HG02973 (cell line): ENCODE data around the gene RBM26.

ENCODE experiments used
- ATAC-seq: cut with Tn5 transposase; IDR thresholded peaks from one replicate; pipeline ENCODE4 v1.9.1; 2021; ENCODE audit warnings: moderate library complexity; ENCODE audit not compliant: unreplicated experiment

RBM26 gene

DNA sequence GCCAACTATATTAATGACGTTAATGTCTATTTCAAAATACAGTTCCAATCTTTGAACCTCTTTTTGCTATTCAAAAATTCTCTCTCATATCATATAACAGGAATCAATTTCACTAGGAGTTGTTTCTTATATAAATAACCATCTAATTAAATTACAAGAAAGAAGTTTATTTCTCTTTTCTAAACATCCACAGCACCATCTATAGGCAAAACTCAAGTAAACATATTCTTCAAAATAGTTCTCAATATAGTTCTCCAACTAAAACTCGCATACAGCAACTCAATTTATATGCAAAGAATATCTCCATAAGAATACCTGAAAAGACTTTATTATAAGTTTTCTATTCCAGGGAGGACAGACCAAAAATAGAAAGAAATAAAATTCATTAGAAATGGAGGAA, 65.6 kb downstream of the RBM26 start:
- ATAC-seq, result no peak

DNA sequence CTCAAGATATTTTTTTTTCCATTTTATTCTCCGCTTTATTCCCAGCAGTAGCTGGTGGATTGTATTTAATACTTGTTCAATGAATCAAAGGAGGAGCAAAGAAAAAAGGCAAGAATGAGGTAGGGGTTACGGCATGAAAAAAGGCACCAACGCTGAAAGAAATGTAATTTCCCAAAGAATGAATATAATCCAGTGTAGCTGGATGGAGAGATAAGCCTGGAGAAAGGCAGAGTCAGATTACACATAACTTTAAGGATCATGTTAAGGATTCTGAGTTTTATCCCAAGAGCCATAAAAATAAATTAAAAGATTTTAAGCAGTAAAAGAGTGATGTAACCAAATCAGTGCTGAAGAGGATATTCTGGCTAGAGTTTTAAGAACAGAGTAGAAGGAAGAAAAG, 67.7 kb downstream of the RBM26 start:
- no peak for ATAC-seq

DNA sequence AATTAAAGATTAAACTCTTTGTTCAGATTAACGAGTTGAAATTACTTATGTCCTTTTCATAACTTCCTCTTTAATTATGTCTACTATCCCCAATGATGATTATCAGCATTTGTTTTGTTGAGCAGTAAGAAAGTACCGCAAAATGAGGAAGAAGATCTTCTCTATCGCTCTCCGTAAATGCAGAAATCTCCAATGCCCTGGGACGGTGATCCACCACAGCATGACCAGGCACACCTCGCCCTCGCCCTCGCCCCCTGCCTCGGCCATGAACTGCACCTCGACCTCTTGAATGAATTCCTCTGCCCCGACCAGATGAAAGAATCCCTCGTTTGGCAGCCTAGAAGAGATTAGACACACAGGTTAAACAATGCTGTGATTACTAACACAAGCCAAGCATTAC, 69.1 kb downstream of the RBM26 start:
- no peak for ATAC-seq

DNA sequence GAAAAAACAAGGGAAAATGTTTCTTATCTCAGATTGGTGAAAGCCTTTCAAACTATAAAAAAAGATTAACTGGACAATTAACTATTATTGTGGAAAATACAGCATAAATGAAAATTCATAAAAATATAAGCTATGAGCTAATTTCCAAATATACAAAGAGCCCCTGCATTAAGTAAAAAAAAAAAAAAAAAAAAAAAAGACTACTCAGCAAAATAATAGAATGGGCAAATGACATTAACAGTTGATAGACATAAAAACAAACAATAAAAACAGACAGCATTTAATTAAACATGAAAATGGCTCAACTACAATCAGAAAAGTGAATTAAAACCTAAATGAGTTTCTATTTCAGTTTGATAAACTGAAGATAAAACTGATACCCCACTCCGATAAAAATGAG, 77.5 kb downstream of the RBM26 start:
- ATAC-seq, result no peak

DNA sequence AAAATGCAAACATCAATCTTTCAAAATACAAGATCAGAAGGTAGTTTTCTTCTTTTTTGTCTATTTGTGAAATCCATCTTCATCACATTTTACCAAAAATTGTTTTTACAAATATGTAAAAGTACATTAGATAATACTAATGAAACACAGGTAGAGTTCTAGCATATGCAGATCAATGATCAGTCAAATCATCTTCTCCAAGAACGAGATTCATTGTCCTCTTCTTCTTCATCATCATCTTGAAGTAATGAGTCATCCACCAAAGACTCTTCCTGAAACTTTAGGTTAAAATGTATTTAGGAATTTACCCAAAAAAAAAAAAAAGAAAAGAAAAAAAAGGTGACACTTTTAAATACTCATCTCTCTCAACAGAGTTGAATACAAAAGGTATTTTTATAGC, 85.6 kb downstream of the RBM26 start:
- no peak for ATAC-seq

DNA sequence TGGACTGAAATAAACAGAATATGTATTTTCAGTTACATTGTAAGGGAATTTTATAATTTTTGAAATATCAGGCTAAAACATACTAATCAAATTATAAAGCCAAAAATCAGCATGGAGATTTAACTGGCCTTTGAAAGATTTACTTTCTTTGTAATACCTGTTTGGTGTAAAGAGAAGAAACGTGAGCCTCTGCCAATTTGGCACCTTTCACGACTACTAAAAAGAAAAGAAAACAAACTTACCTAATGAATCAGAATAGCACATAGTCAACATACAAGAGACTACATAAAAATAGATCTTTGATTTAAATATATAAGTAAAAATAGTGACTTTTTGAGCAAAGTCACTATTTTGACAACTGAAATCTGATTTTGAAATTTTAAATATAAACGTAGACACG, 87.4 kb downstream of the RBM26 start:
- no peak for ATAC-seq

DNA sequence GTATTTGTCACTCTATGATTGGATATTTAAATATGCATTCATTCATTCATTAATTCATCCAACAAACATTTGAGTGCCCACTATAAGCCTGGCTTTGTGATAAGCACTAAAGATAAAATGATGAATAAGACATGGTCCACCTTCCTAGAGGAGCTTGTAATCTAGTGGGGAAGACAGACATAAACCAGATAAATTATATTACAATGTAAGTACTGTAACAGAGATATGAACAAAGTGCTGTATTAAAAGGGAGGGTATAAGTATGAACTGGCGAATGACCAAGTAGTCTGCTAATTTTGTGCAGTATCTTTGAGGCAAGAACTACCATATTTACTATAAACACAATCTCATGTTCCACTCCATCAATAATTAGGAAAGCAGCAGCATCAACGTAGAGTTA, 88.2 kb downstream of the RBM26 start:
- no peak for ATAC-seq

DNA sequence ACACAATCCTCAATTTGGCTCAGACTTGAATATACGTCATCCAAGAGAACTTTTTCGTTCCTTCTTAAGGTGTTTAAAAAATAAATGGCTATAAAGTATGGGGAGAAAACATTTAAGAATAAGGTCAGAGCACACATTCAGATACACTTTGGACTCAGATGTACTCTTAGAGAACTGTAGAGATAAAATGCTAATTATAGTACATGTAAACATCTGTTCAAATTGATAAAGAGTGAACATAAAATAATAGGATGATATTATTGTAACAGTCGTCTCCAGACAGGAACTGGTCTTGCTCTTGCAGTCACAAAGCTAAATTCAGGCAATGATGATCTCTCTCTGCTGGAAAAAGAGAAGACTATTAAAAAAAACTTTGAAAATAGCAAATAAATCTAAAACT, 91.4 kb downstream of the RBM26 start:
- ATAC-seq, result no peak

DNA sequence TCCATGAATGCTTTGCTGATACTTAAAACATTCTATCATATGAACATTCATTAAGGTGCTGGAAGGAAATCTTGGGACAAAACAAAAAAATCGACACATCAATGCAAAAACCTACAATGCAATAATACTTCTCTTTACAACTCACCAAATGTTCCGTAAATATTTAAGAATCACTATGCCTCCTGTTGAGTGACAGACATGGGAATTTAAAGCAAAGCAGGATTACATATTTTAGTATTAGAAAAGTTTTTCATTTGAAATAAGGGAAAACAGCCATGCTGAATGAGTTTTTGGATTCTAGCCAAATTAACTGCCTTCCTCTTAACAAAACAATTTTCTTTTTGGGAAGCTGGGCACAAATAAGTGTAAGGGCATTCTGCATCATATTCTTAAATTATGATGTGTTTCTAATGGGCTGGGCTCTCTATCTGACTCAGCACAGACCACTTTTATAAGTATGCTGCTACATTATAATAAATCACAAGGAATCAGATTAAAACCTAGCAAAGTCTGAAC, 93.7 kb downstream of the RBM26 start:
- ATAC-seq, result no peak

DNA sequence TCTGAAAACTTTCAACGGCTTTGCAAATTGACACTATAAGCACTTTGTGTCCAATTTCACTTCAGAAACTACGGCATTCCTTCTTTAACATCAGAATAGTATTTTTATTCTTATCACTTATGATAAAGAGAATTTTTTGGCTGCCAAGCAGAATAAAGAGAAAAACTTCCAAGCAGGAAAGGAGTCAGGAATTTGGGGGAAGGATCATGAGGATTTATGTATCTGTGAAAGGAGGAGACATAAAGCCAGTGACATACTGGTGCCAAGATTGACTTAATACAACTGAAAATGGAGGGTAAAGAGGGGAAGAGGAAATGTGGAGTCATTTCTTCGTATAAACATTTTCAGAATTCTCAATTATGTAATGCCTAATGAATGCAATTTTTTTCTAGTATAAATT, 94.7 kb downstream of the RBM26 start:
- ATAC-seq, result no peak

DNA sequence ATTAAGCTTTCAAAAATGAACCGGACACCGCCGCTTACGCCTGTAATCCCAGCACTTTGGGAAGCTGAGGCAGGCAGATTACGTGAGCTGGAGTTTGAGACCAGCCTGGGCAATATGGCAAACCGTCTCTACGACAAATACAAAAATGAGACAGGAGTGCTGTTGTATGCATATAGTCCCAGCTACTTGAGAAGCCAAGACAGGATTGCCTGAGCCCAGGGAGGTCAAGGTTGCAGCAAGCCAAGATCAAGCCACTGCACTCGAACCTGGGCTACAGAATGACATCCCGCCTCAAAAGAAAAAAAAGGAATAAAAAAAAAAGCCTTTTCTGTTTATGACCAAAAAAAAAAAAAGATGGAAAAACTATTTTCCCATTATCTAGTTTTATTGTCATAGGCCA, 96.4 kb downstream of the RBM26 start:
- no peak for ATAC-seq

DNA sequence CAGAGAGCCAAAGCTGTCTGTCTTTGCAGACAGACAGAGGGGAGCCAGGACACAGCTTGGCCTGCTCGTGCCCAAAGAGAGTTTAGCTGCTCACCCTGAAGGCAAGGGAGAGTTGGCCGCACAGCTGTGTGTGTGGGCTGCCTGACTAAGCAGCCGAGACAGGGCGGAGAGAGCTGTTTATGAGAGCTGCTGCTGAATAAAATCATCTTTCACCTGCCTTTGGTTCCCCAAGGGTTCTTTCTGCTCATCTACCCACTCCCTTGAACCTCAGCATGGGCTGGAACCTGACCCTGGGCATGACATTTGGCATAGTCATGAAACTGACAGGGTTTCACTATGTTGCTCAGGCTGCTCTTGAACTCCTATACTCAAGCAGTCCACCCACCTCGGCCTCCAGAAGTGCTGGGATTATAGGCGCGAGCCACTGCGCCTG, 98.2 kb downstream of the RBM26 start:
- ATAC-seq, result peak; percentile 64

DNA sequence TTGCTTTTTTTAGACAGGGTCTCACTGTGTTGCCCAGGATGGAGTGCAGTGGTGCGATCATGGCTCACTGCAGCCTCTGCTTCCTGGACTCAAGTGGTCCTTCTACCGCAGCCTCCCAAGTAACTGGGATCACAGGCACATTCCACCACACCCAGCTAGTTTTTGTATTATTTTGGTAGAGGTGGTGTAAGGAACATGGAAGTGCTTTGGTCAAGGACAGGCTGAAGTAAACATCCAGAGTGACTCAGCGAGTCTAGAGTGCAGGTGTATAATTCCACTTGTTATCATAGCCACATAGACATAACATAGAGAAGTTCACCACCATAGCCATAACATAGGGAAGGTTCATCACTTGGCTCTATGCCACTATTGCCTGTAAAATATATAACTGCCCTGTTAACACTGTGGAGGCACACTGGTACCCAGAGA, 98.6 kb downstream of the RBM26 start:
- ATAC-seq, result peak; percentile 34

DNA sequence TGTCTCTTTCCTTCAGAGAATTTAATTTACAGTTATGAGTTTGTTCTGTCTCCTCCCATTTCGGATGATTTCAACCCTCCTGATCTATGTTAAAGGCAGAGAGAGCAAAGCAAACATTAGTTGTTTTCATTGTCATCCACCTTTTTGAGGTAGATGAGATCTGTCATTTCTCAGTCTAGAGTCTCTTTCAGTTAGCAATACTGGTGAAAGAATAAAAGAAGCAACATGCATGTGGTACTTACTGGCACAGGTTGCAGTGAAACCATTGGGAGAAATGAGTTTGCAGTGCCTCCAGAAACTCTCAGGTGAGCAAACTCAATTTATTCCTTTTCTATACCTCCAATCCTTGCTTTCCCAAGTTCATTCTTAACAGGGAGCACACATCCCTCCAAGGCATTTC, 99.4 kb downstream of the RBM26 start:
- no peak for ATAC-seq

DNA sequence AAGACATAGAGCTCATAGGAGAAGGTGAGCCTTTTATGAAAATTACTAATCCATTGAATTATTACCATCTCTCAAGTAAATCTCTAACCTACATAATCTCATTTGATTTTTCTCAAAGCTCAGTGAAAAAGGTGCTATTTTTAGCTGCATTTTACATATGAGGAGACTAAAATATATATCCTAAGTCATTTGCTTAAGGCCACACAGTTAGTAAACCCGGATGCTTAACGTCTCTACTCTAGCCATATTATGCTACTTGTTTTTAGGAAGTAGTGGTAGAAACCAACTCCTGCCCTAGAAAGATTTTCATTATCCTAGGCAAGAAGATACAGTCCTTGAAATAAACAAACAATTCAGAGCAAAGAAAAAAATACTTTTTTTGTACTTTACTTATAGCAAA, 108.9 kb downstream of the RBM26 start:
- ATAC-seq, result no peak

DNA sequence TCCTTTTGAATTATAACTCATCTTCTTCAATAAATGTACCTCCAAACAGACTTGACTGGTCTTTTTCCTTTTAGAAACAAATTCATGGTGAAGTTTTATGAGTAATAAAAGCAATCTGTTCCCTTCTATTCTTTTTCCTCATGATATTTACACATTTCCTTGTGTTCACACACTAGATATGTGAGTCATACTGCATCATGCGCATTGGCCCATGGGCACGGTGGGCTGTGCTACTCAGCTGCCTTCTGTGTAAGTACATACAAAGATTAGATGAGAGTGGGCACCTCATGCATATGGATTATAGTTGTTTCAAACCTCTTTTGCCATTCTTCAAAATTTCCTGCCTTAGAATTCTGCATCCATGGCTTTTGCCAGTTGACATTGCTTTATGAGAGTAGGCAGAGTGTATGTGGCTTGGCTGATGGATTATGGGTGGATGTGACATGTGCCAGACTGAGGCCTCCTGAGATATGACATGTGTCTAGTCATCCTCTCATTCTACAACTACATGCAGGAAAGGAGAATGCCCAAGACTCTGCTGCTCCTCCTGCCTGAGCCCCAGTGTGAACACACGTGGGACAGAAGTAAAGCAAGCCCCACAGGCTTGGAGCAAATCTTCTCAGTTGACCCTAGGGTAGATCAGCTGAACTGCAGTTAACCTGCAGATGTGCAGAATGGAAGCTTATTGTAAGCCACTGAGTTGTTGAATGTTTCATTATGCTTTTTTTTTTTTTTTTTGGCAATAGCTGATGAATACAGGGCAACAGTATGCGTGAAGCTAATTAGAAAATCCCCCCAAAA, 109.9 kb downstream of the RBM26 start:
- ATAC-seq, result no peak

DNA sequence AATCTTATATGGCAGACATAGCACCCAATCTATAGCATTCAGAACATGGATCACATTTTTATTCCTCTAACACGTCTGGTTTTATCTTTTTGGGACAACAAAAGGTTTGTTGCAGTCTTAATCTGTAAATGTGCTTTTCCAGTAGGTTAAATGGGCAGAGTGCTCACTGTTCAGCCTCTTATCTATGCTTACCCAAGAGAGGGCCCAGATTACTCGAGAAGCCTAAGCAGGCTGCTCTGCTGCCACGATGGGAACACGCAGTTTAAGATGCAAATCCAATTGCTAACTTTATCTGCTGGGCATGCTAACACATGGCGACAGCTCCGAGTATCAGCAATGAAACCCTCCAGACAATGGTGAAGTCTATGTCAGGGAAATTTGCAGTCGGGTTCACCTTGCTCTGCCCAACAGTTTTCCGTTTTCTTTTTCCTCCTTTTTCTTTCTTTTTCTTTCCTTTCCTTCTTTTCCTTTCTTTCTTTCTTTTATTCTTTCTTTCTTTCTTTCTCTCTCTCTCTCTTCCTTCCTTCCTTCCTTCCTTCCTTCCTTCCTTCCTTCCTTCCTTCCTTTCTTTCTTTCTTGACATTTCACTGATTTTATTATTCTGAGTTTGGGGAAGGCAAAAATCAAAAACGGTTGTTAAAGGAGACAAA, 115.3 kb downstream of the RBM26 start:
- no peak for ATAC-seq

DNA sequence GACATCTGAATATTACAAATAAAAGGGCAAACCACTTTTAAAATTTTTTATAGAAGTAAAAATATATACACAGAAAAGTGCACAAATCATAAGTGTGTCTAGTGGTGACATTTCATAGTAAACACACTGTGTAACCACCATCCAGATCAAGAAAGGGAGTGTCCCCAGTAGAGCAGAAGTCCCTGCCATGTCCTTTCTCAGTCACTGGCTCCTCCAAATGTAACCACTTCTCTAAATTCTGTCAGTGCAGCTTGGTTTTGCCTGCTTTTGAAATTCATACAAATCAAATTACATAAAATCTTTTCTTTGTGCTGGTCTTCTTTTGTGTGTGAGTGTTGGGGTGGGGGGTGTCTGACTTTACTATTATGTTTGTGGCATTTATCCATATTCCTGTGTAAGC, 116.5 kb downstream of the RBM26 start:
- ATAC-seq, result no peak

DNA sequence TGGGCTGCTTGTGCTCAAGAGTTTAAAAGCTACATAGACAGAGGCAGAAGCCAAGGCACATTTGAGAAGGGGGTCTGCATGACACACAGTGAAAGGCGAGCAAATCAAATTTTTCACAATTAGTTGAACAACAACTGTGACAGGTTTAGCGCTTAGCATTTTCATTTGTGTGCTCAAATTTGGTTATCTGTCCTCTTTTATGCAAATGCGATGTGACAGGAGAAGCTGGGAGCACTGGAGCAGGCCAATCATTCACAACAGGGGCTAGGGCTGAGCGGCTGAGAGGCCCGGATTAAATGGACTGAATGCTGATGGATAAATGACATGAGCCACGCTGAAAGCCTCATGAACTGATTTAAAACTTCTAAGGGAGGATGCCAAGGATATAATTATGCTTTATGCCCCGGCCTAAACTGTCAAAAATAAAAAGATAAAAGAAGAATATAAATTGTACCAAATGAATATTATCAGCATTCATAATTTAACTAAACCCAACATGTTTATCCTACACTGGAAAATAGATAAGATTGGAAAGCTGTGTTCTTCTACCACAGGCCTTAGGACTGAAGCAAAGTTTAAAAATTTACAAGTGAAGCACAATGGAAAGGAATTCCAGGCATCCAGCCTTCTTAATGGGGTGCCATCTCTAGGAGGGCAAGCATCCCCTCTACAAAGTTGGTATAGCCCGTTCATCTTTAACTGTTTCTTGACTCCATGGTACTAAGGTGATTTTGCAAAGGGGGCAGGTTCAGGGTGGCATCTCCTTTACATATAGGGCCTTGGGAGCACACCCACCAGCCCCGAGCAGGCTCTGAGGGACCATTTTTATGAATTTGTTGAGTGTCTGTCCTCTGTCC, 117.9 kb downstream of the RBM26 start:
- ATAC-seq, result no peak

DNA sequence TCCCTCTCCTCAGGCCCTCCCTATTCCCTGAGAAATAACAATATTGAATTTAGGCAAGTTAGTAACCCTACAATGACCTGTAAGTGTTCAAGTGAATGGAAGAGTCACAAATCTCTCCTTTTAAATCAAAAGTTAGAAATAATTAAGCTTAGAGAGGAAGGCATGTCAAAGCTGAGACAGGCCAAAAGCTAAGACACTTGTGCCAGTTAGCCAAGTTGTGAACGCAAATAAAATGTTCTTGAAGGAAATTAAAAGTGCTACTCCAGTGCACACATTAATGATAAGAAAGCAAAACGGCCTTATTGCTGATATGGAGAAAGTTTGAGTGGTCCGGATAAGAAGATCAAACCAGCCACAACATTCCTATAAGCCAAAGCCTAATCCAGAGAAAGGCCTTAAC, 120.9 kb downstream of the RBM26 start:
- ATAC-seq, result no peak

DNA sequence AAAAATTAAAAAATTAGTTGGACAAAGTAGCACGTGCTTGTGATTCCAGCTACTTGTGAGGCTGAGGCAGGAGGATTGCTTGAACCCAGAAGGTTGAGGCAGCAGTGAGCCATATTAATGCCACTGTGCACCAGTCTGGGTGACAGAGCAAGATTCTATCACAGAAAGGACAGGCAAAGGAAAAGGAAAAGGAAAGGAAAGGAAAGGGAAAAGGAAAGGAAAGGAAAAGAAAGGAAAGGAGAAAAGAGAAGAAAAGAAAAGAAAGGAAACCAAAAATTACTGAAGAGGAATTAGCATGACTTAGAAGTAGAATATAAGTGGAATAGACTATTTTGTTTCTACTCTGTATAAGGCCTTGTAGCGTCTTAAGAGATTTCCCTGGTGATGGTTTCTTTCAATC, 122.3 kb downstream of the RBM26 start:
- ATAC-seq, result no peak

DNA sequence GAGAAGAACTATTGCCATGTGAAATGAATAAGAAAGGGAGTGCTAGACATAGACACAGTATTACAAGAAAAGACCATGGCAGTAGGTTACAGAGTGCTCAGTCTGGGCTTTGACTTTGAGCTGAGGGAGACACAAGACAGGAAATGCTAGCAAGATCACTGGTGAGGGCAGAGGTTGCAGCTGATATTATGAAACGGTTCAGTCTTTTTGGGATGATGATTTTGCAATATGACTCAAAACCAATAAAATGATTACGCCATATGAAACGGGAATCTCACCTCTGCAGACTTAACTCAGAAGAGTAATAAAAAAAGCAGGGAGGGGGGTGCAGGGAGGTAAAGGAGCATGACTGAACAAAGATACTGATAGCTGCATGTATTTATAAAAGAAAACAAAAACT, 123.1 kb downstream of the RBM26 start:
- ATAC-seq, result no peak
